D721Med (cell line): ENCODE results near the gene GIPR.
"Not testable (repeated sequence)": the region's sequence is repeated elsewhere in the genome, so short reads cannot be mapped to it uniquely, and the experiment has no call there.

ENCODE experiments used
- DNase-seq: peaks from one replicate; pipeline ENCODE4 v3.0.0; 2011; ENCODE audit warnings: low spot score; ENCODE audit not compliant: insufficient read length
- FAIRE-seq: peaks from 2 replicates; lab custom pipeline; 2011; peaks lifted over from hg19 to GRCh38; lab: Jason Lieb, UNC
- CTCF ChIP-seq: IDR thresholded peaks from 2 replicates; pipeline ENCODE4 v1.5.1; 2012; ENCODE audit warnings: mild to moderate bottlenecking, control low read depth; ENCODE audit not compliant: insufficient read depth; ENCODE audit errors: missing control alignments

Gene GIPR

GRCh38 chr19:45712699-45713067 lies 44.7 kb downstream of the GIPR start:
- no peak for TF ChIP-seq CTCF

DNA sequence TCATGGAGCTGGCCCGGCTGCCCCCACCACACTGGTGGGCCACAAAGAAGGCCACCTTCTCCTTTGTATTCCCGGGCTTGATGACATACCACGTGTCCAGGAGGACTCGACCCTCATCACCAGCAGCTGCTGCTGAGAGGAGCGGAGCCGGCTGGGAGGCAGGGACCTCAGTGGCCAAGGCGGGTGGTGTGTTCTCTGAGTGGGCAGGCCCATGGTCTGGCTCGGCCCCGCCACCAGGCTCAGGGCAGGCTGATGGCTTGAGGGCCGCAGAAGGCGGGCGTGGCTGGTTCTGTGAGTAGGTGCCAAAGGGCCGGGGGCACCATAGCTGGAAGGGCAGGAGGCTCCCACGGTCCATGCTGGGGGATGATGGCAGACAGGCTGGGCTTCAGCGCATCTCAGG lies 45.1 kb downstream of the GIPR start:
- DNase-seq (no peak), FAIRE-seq (no peak)
- TF ChIP-seq CTCF: no peak

More at GRCh38 chr19:45712699-45713067, 44.7 kb downstream of the GIPR start:
- FAIRE-seq (no peak), DNase-seq (no peak)

DNA sequence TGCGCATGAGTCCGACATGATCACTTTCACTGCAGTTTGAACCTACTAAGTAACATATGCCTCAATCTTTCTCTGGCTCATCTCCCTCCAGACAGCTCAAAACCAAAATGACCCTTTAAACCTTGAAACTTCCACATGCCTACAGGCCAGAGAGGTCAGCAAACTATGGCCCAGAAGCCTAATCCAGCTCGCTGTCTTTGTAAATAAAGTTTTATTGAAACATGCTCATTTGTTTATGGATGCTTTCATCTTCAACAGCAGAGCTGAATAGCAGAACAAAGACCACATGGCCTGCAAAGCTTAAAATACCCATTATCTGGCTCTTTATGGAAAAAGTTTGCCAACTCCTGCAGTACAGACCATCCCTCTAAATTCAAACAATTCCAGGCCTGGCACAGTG lies 47.1 kb downstream of the GIPR start:
- DNase-seq (no peak), FAIRE-seq (no peak)
- TF ChIP-seq CTCF: no peak

- no peak for FAIRE-seq
- no peak for TF ChIP-seq CTCF
- DNase-seq: no peak
Measured at GRCh38 chr19:45716359-45717130, 48.5 kb downstream of the GIPR start.

DNA sequence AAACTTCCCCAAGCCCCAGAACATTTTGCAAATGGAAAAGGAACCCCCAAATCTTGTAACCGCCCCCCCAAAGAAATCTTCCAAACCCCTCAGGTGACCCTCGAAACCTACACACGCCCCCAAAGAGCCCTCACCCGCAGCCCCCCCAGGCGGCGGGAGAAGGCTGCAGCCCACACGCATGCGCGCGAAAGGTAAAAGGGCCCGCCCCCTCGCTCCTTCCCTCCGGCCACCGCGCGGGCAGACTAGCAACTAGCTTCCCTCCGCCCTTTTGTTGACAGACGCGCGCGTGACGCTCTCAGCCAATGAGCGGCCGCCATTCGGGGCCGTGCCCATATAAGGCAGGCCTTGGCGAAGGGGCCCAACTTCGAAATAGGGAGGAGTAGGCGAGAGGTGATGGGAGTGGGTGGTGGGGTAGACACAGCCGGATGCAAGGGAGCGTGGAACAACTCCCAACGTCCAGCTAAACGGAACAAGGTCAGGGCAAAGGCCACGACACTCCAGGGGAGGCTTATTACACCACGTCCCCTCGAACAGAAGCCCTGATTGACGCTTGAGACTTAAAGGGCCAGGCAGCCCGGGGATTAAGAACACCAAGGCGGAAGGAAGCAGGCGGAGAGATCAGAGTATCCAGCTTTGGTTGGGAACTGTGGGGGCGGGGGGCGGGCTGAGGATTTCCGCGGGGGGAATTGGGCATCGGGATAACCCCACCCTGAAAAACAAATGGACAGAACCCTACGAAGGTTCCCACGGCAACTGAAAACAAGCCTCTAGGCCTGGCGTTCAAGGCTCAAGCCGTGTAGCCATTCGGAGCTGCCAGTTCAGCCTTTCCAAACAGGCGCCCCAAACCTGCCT lies 49.3 kb downstream of the GIPR start:
- FAIRE-seq (peak; percentile 44), DNase-seq (peak; percentile 85)
- no peak for TF ChIP-seq CTCF

DNA sequence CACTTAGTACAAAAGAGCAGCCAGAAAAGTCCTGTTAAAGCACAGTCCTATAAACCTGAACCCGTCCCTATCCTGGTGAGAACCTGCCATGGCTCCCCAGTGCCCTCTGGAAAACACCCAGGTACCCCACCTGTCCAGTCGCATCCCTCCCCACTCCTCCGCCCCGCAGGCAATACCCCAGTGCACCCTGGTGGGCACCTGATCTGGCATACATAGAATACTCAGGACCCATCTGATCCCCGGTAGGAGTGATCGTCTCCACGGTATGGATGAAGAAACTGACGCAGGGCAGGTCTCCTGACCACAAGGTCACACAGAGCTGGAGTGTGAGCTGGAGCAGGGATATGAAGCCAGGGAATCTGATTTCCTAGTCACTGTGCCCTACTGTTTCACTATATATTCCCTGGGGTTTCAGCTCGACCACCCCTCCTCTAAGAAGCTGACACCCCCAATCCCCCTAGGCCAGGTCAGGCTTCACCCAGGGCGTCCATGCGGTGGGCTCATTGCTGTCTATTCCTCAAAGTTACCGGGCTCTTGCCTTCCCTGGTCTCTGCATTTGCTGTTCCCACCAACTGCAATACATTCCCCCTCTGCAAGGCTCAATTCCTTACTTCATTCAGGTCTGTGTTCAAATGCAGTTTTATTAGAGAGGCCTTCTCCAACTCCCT lies 50.1 kb downstream of the GIPR start:
- DNase-seq (no peak), FAIRE-seq (no peak)

DNA sequence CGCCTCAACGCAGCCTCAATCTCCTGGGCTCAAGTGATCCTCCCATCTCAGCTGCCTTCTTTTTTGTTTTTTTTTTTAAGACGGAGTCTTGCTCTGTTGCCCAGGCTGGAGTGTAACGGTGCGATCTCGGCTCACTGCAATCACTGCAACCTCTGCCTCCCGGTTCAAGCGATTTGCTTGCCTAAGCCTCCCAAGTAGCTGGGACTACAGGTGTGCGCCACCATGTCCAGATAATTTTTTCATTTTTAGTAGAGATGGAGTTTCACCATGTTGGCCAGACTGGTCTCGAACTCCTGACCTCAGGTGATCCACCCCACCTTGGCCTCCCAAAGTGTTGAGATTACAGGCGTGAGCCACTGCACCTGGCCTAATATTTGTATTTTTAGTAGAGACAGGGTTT lies 52.0 kb downstream of the GIPR start:
- FAIRE-seq, DNase-seq: not testable (repeated sequence)

More for the DNA sequence above, 50.1 kb downstream of the GIPR start:
- no peak for TF ChIP-seq CTCF

- not testable (repeated sequence) for DNase-seq, FAIRE-seq
Measured at GRCh38 chr19:45728683-45729082, 60.7 kb downstream of the GIPR start.
